Measurements from ENCODE around the gene PNPLA8.
A peak's percentile ranks its signal among the peaks of the same experiment; 100 is the strongest.

PNPLA8 gene

GRCh38 chr7:108528183-108528712 lies 2.3 kb upstream of the PNPLA8 start:
- Histone ChIP-seq H3K9me3 (ENCODE audit: control insufficient read depth, low read length) (no peaks in the 10 kb centered on the region), H3K79me2 (peaks cover 14% of the 10 kb centered on the region), H3K4me3 (ENCODE audit: low read depth, low read length) (no peak overlapping the region), H3K9ac (no peak overlapping the region), H3K36me3 (ENCODE audit: control insufficient read depth, insufficient read depth, low read length) (no peaks in the 10 kb centered on the region), H2AFZ (peak overlapping the region; percentile 86), H3K4me2 (ENCODE audit: low read length) (no peak overlapping the region), H3K27ac (peak overlapping the region; percentile 87), H3K27me3 (ENCODE audit: control insufficient read depth, insufficient read depth, low read length) (no peaks in the 10 kb centered on the region), H3K4me1 (peaks cover 16% of the 10 kb centered on the region)
- no peak for TF ChIP-seq CTCF (IDR thresholded peaks at IDR 0.05)

- peak overlapping the region; percentile 89 for H3K4me3 ChIP-seq (ENCODE audit: low read depth, low read length)
- peak overlapping the region; percentile 75 for H3K4me2 ChIP-seq (ENCODE audit: low read length)
- no peaks in the 10 kb centered on the region for H3K27me3 ChIP-seq (ENCODE audit: control insufficient read depth, insufficient read depth, low read length)
- peaks cover 25% of the 10 kb centered on the region for H3K79me2 ChIP-seq
- no peak for TF ChIP-seq CTCF (IDR thresholded peaks at IDR 0.05)
- H3K27ac ChIP-seq, result peak overlapping the region; percentile 91
- peaks cover 16% of the 10 kb centered on the region for H3K4me1 ChIP-seq
- H3K9ac ChIP-seq, result peak overlapping the region; percentile 16
- H3K36me3 ChIP-seq (ENCODE audit: control insufficient read depth, insufficient read depth, low read length), result no peaks in the 10 kb centered on the region
- H2AFZ ChIP-seq, result peak overlapping the region; percentile 79
- no peaks in the 10 kb centered on the region for H3K9me3 ChIP-seq (ENCODE audit: control insufficient read depth, low read length)
Measured at GRCh38 chr7:108526768-108527017, 758 bp upstream of the PNPLA8 start.

GRCh38 chr7:108525327-108525984 lies 479 bp downstream of the PNPLA8 start:
- Histone ChIP-seq H3K36me3 (ENCODE audit: control insufficient read depth, insufficient read depth, low read length) (no peaks in the 10 kb centered on the region), H3K9ac (peak overlapping the region; percentile 2), H3K9me3 (ENCODE audit: control insufficient read depth, low read length) (no peaks in the 10 kb centered on the region), H3K79me2 (peaks cover 30% of the 10 kb centered on the region), H2AFZ (peak overlapping the region; percentile 79), H3K27me3 (ENCODE audit: control insufficient read depth, insufficient read depth, low read length) (no peaks in the 10 kb centered on the region), H3K4me3 (ENCODE audit: low read depth, low read length) (peak overlapping the region; percentile 89), H3K4me2 (ENCODE audit: low read length) (peak overlapping the region; percentile 79), H3K27ac (peak overlapping the region; percentile 91), H3K4me1 (peaks cover 16% of the 10 kb centered on the region)
- TF ChIP-seq CTCF (IDR thresholded peaks at IDR 0.05), result peak; percentile 3

GRCh38 chr7:108522780-108523179 lies 3.2 kb downstream of the PNPLA8 start:
- Histone ChIP-seq H3K27ac (no peak overlapping the region), H3K9me3 (ENCODE audit: control insufficient read depth, low read length) (no peaks in the 10 kb centered on the region), H3K9ac (no peak overlapping the region), H3K4me2 (ENCODE audit: low read length) (no peak overlapping the region), H3K36me3 (ENCODE audit: control insufficient read depth, insufficient read depth, low read length) (no peaks in the 10 kb centered on the region), H3K4me1 (peaks cover 7% of the 10 kb centered on the region), H3K4me3 (ENCODE audit: low read depth, low read length) (no peak overlapping the region), H3K79me2 (peaks cover 40% of the 10 kb centered on the region), H3K27me3 (ENCODE audit: control insufficient read depth, insufficient read depth, low read length) (no peaks in the 10 kb centered on the region), H2AFZ (no peak overlapping the region)
- no peak for TF ChIP-seq CTCF (IDR thresholded peaks at IDR 0.05)

- no peaks in the 10 kb centered on the region for H3K36me3 ChIP-seq (ENCODE audit: control insufficient read depth, insufficient read depth, low read length)
- no peak for TF ChIP-seq CTCF (IDR thresholded peaks at IDR 0.05)
- H2AFZ ChIP-seq, result no peak overlapping the region
Measured at GRCh38 chr7:108517951-108518350, 8.0 kb downstream of the PNPLA8 start.

More at GRCh38 chr7:108517951-108518350, 8.0 kb downstream of the PNPLA8 start:
- Histone ChIP-seq H3K4me3 (ENCODE audit: low read depth, low read length) (no peak overlapping the region), H3K4me1 (peaks cover 6% of the 10 kb centered on the region), H3K27me3 (ENCODE audit: control insufficient read depth, insufficient read depth, low read length) (no peaks in the 10 kb centered on the region), H3K9me3 (ENCODE audit: control insufficient read depth, low read length) (no peaks in the 10 kb centered on the region), H3K4me2 (ENCODE audit: low read length) (no peak overlapping the region), H3K9ac (no peak overlapping the region), H3K27ac (no peak overlapping the region), H3K79me2 (peaks cover 35% of the 10 kb centered on the region)

All from parathyroid adenoma (tissue), 2 donors.